GM19397 (cell line): Measurements from ENCODE around the gene COX20.
"Not testable (repeated sequence)": the region's sequence is repeated elsewhere in the genome, so short reads cannot be mapped to it uniquely, and the experiment has no call there.

Experiments
- ATAC-seq: cut with Tn5 transposase; IDR thresholded peaks from one replicate; pipeline ENCODE4 v1.9.1; 2021; ENCODE audit warnings: mild to moderate bottlenecking, moderate library complexity; ENCODE audit not compliant: unreplicated experiment

The COX20 gene, protein sequence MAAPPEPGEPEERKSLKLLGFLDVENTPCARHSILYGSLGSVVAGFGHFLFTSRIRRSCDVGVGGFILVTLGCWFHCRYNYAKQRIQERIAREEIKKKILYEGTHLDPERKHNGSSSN

GRCh38 chr1:244835276-244836134 lies at the start of gene COX20:
COX20 (plus strand) TSS chr1:244835658; CDS start chr1:244835715, 57 bp downstream.
- peak; percentile 79 for ATAC-seq

DNA sequence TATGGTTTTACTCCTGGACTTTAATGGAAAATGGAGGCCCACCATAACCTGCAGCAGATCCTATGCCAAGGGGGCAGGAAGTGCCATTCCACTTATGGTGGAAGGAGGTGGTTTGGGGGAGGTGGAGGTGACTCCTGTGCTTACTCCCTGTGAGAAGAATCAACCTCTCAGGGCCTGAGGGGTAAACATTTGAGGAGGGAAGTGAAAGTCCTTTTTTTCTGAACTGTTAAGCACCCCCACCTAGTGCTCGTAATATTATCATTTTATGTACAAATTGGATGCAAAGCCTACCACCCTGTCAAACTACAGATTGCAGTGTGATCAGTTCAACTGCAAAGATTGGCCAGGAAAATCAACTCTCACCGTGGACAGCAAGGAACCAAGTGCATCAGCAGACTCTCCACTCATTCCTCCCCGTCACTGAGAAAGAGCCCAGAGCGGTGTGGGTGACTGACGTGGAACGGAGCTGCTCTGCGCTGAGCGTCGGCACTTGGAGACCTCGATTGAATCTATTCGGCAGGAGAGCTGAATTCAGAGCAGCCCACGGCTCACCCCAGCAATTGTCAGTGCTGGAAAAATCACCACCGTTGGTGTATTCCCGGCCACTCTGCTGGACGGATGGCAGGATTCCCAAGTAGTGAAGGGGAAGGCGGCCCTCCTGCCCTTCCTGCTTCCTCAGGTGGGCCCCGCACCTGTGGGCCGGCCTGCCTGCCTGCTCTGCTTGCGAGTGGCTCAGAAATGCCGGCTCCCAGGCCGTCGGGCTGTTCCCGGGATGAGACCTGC lies 46.8 kb upstream of the COX20 start:
- no peak for ATAC-seq

- no peak for ATAC-seq
These were observed 46.2 kb upstream of the COX20 start for GRCh38 chr1:244789276-244789580.

DNA sequence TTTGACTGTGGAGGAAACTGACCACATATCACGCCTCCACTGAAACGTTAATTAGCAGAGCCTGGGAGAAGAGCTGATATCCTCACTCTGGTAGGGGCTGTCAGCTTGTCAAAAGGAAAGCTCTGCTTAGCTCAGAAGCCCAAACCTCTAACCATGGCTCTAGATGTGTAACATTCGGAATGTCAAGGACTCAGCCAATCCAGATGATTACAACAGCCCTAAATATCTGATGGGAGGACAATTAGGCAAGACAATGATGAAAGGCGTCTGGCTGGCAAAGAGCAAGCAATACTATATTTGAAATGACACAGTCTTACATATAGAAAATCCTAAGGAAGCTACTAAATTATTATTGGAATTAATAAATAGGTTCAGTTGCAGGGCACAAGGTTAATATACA lies 45.7 kb upstream of the COX20 start:
- no peak for ATAC-seq

DNA sequence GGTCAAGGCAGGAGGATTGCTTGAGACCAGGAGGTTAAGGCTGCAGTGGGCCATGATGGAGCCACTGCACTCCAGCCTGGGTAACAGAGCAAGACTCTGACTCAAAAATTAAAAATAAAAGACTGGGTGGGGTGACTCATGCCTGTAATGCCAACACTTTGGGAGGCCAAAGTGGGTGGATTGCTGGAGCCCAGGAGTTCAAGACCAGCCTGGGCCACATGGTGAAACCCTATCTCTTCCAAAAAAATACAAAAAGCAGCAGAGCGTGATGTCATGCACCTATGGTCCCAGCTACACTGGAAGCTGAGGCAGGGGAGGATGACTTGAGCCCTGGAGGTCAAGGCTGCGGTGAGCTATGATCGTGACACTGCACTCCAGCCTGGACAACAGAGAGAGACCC lies 44.4 kb upstream of the COX20 start:
- ATAC-seq, result no peak

DNA sequence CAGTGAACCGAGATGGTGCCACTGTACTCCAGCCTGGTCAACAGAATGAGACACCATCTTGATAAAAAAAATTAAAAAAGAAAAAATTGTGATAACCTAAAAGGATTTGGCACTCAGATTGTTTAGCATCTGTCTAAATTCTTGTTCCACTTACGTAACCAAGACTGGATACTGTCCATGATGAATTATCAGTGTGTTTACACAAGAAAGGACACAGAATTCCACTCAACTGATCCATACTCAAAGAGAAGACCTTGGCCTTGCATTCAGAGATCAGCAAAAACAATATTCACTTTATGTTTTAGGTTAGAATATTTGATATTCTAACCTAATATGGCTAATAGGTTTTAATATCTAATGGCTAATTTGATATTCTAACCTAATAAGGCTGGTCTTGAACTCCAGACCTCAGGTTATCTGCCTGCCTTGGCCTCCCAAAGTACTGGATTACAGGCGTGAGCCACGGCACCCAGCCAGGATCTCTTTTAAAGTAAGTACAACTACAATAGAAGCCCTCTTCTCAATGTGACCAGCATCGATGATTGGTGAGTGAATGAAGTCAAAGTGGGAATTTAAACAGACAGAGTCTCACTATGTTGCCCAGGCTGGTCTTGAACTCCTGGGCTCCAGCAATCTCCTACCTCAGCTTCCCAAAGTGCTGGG lies 43.1 kb upstream of the COX20 start:
- ATAC-seq, result no peak

- ATAC-seq, result no peak
These were observed 41.4 kb upstream of the COX20 start for GRCh38 chr1:244794071-244794470.

- not testable (repeated sequence) for ATAC-seq
These were observed 40.9 kb upstream of the COX20 start for GRCh38 chr1:244794516-244794915.

DNA sequence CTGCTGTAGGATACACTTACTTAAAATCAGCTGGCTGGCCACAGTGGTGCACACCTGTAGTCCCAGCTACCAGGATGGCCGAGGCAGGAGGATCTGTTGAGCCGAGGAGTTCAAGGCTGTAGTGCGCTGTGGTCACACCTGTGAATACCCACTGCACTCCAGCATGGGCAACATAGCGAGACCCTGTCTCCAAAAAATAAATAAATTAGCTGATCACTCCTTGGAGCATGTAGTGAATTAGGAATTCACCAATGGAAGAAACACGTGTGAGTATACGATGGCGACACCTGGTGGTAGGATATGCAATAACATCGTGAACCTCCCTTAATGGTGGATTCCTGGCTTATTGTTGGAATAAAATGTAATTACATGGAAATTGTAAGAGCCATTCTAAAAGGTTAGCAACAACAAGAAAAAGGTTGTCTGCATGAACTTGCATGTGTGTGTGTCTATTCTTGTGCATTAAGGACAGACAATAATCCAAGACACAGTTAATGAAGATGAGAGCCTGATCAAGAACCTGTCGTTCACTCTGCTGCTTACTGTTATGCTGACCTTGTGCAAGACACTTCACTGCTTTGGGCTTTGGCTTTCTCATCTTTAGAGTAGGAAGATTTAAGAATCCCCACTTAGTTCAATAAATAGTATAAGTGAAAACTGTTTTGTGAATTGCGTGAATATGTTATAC lies 38.6 kb upstream of the COX20 start:
- ATAC-seq, result no peak

GRCh38 chr1:244800821-244801220 lies 34.6 kb upstream of the COX20 start:
- no peak for ATAC-seq

- peak; percentile 52 for ATAC-seq
These were observed 34.2 kb upstream of the COX20 start for GRCh38 chr1:244801246-244801645.

DNA sequence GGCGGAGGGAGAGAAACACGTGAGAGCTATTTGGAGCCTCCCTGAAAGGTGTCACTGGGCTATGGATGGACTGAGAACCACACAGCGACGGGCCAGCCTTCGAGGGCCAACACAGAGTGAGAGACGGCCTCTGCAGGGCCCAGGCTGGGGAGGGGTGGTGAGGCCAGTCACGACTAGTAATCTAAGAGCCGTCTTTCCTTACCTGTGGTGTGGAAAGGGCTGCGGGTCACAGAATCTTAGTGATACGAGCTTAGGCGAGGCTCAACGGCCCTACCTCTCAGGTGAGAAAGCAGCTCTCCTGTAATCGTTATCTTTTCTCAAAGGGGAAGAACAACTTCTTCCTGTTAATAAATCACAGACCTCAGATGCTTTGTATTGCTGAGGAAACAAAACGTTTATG lies 33.4 kb upstream of the COX20 start:
- ATAC-seq, result no peak

GRCh38 chr1:244802556-244803239 lies 32.8 kb upstream of the COX20 start:
- ATAC-seq, result no peak

GRCh38 chr1:244804841-244805240 lies 30.6 kb upstream of the COX20 start:
- no peak for ATAC-seq

GRCh38 chr1:244807138-244807537 lies 28.3 kb upstream of the COX20 start:
- ATAC-seq, result no peak

DNA sequence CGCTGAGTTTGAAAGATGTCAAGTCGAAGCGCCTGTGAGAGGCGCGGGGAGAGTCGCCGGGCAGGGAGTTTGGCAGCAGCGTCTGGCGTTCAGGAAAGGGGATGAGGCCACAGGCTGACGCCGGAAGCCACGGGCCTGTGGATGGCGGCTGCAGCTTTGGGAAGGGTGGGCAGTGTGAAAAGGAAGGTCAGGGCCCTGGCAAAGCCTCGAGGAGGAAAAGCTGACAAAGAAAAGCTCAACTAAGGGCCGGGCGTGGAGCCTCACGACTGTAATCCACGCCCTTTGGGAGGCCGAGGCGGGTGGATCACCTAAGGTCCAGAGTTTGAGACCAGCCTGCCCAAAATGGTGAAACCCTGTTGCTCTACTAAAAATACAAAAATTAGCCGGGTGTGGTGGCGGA lies 25.2 kb upstream of the COX20 start:
- no peak for ATAC-seq

DNA sequence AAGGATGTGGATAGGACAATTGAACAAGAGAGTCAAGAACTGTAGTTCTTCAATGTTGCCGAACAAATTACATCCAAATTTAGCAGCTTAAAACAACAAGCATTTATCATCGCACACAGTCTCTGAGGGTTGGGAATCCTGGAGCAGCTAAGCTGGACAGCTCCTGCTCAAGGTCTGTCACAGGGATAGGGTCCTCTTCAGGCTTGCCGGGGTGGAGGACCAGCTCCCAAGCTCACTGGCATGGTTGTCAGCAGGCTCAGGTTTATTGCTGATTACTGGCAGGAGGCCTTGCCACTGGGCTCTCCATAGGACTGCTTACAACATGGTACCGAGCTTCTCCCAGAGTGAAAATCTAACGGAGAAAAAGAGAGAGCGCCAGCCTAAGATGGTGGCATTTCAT lies 22.1 kb upstream of the COX20 start:
- ATAC-seq, result no peak

GRCh38 chr1:244815600-244816099 lies 19.8 kb upstream of the COX20 start:
- no peak for ATAC-seq

- ATAC-seq, result no peak
These were observed 18.0 kb upstream of the COX20 start for GRCh38 chr1:244817415-244817894.

DNA sequence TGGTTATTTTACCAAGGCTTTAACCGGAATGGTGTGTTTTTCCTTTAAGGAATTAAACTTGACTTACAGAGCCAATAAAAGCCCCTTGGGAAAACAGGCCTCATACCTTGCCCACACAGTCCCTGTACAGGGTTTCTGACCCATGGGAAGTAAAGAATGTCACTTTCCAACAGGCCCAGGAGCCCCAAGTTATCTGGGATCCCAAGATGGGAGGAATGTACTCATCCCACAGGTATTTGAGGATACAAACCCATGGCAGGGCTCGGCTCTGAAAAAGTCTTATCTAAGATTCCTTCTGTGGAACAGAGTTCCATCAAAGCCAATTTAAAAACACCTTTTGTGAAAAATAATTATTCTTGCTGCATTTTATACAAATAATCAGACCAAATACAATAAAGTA lies 15.3 kb upstream of the COX20 start:
- no peak for ATAC-seq
